GM12878 (cell line): Measurements from ENCODE around the gene TSPEAR. TPM values are rescaled to one million over a fixed set of nuclear protein-coding genes. Genes with fewer than 3 reads are reported as not detected.

Source experiments
- ATAC-seq: fragments of 200-7000 bp; cut with Tn5 transposase; 3 replicates; pipeline ENCODE4 v1.9.1; 2020; ENCODE audit warnings: mild to moderate bottlenecking, moderate library complexity
- BruUV-seq: library from RNA; stranded (reverse); fragments of 400-500 nt; replicated peaks from 2 replicates; lab custom pipeline; 2021; lab: Mats Ljungman, UMichigan
- CTCF ChIA-PET: fragments of 300-600 bp; sonication (Branson Sonifier 250); formaldehyde crosslinking; extraction: SDS; loops from one replicate; lab custom pipeline; 2021; ENCODE audit warnings: inconsistent platforms; lab: Yijun Ruan, JAX
- POLR2A ChIA-PET: fragments of 350-600 bp; formaldehyde crosslinking; extraction: SDS; loops from one replicate; lab custom pipeline; 2021; ENCODE audit warnings: inconsistent platforms; lab: Charles Lee
- RAD21 ChIA-PET: fragments of 300-600 bp; sonication (Branson Sonifier 250); formaldehyde crosslinking; loops from one replicate; lab custom pipeline; 2023; ENCODE audit warnings: antibody characterized with exemption; ENCODE audit not compliant: unreplicated experiment; lab: Charles Lee
- SMC1A ChIA-PET: fragments of 300-600 bp; sonication (Branson Sonifier 250); formaldehyde crosslinking; loops from one replicate; lab custom pipeline; 2023; ENCODE audit not compliant: unreplicated experiment, uncharacterized antibody; lab: Charles Lee
- DNase-seq: peaks from one replicate; pipeline ENCODE4 v3.0.0-alpha.2; 2011; ENCODE audit warnings: low read depth, low spot score
- FAIRE-seq: peaks from 3 replicates; lab custom pipeline; 2011; peaks lifted over from hg19 to GRCh38; lab: Jason Lieb, UNC
- H2AFZ ChIP-seq: 2 replicates; pipeline ENCODE4 v1.6.0; 2011; ENCODE audit warnings: low read depth, low read length, control low read depth; ENCODE audit not compliant: control insufficient read depth
- H3K27ac ChIP-seq: 2 replicates; pipeline ENCODE4 v1.5.1; 2011; ENCODE audit warnings: control low read depth; ENCODE audit not compliant: control insufficient read depth, insufficient read depth
- H3K27me3 ChIP-seq, 2 experiments: replicated peaks in 1 of 2; 2 replicates each; pipeline versions ENCODE4 v1.6.0 to v1.6.1; 2011; ENCODE audit warnings: low read length in 1 of 2; ENCODE audit not compliant: control insufficient read depth in 2 of 2, insufficient read depth in 2 of 2
- H3K36me3 ChIP-seq, 2 experiments: 2 replicates each; pipeline ENCODE4 v1.5.1; 2011; ENCODE audit warnings: low read length in 1 of 2; ENCODE audit not compliant: control insufficient read depth in 2 of 2, insufficient read depth in 2 of 2
- H3K4me1 ChIP-seq: 2 replicates; pipeline ENCODE4 v1.6.1; 2011; ENCODE audit warnings: mild to moderate bottlenecking, low read length, moderate library complexity, mixed read lengths; ENCODE audit not compliant: control insufficient read depth, insufficient read depth
- H3K4me2 ChIP-seq: 2 replicates; pipeline ENCODE4 v1.6.0; 2011; ENCODE audit warnings: control low read depth; ENCODE audit not compliant: control insufficient read depth, insufficient read depth
- H3K4me3 ChIP-seq: fragments of 200-600 bp; sonication (generic); 2 replicates; pipeline ENCODE4 v1.5.1; 2016
- H3K79me2 ChIP-seq: 2 replicates; pipeline ENCODE4 v1.6.0; 2011; ENCODE audit warnings: low read length; ENCODE audit not compliant: control insufficient read depth, insufficient read depth
- H3K9ac ChIP-seq: 2 replicates; pipeline ENCODE4 v1.8.0; 2011; ENCODE audit warnings: low read length, control low read depth, mixed read lengths; ENCODE audit not compliant: control insufficient read depth, insufficient read depth
- H3K9me3 ChIP-seq: replicated peaks from 3 replicates; pipeline ENCODE4 v1.5.1; 2011; ENCODE audit warnings: mild to moderate bottlenecking, low read length; ENCODE audit not compliant: control insufficient read depth, insufficient read depth
- H4K20me1 ChIP-seq: 2 replicates; pipeline ENCODE4 v1.6.0; 2011; ENCODE audit not compliant: control insufficient read depth, insufficient read depth
- CBX3 ChIP-seq: fragments of 200-600 bp; sonication (generic); IDR thresholded peaks from 2 replicates; pipeline ENCODE4 v1.6.1; 2016; ENCODE audit warnings: low read depth, borderline replicate concordance
- HDAC2 ChIP-seq: fragments of 200-600 bp; sonication (generic); IDR thresholded peaks from 2 replicates; pipeline ENCODE4 v1.6.1; 2017
- MYB ChIP-seq: fragments of 150-350 bp; IDR thresholded peaks from 2 replicates; pipeline ENCODE4 v1.6.1; 2014; ENCODE audit warnings: mild to moderate bottlenecking, low read depth, low read length, borderline replicate concordance
- MYC ChIP-seq: IDR thresholded peaks from 2 replicates; pipeline ENCODE4 v1.6.1; 2011; ENCODE audit warnings: mild to moderate bottlenecking, low read length, moderate library complexity, inconsistent platforms; ENCODE audit not compliant: insufficient read depth, insufficient replicate concordance, insufficient read length, severe bottlenecking
- RUNX3 ChIP-seq: IDR thresholded peaks from 2 replicates; pipeline ENCODE4 v1.6.1; 2012; ENCODE audit warnings: low read length, inconsistent platforms
- WGBS: methylation state at CpG from one replicate; pipeline ENCODE4 v1.1.6; 2016; ENCODE audit warnings: low lambda C conversion rate; ENCODE audit not compliant: insufficient replicate concordance, insufficient coverage; ENCODE audit errors: missing lambda C conversion rate; 5-methylcytosine and 5-hydroxymethylcytosine counted together
- in situ Hi-C: fragments of 300-500 bp; cut with MboI; formaldehyde crosslinking; loops from 9 replicates; pipeline ENCODE4 v1.14.3; 2018; ENCODE audit warnings: mixed read lengths
- intact Hi-C: fragments of 100-400 bp; cut with micrococcal nuclease; formaldehyde crosslinking; loops from one replicate; pipeline ENCODE4 v1.14.2; 2022; ENCODE audit not compliant: unreplicated experiment
- polyA plus RNA-seq, 11 experiments: library from polyadenylated mRNA; depleted of rRNA in 4 of 11; unstranded in 6 of 11; stranded (reverse) in 5 of 11; fragments of >200 nt; fragmentation: Nextera tagmentation in 4 of 11; fragmentation: Illumina TruSeq in 1 of 11; extraction: Ambion mirVana in 4 of 11; extraction: Trizol in 1 of 11; gene quantifications; 1 replicate in 1 of 11; 2 replicates in 10 of 11; pipeline versions ENCODE4 v1.2.1 to v1.2.3, GENCODE V29; 2011 to 2016; ENCODE audit warnings: inconsistent platforms in 2 of 11, missing spikeins in 2 of 11, low read depth in 1 of 11
- total RNA-seq, 4 experiments: library from RNA; depleted of rRNA in 3 of 4; stranded (reverse); fragments of >200 nt in 3 of 4; fragmentation: Illumina TruSeq in 1 of 4; extraction: Trizol in 1 of 4; gene quantifications; 2 replicates each; pipeline versions ENCODE4 v1.2.1 to v1.2.3, GENCODE V29; 2013 to 2021
- TF ChIP-seq, protein P1 (sequence below): fragments of 450-650 bp; formaldehyde crosslinking; IDR thresholded peaks from 2 replicates; pipeline ENCODE4 v1.5.0; 2022; ENCODE audit warnings: mild to moderate bottlenecking, missing genetic modification characterization
- TF ChIP-seq, protein P2 (sequence below): IDR thresholded peaks from 2 replicates; pipeline ENCODE4 v1.6.1; 2011; ENCODE audit warnings: borderline replicate concordance, low read depth, mild to moderate bottlenecking, moderate library complexity, mixed read lengths, low read length; ENCODE audit not compliant: insufficient read depth; ENCODE audit errors: extremely low read length
- TF ChIP-seq, protein P3 (sequence below), 3 experiments: IDR thresholded peaks in 2 of 3; conservative IDR thresholded peaks in 1 of 3; 2 replicates each; pipeline ENCODE4 v1.5.1; 2011; ENCODE audit warnings: low read depth in 3 of 3, low read length in 3 of 3, mild to moderate bottlenecking in 3 of 3, control low read depth in 2 of 3, moderate library complexity in 2 of 3, inconsistent platforms in 1 of 3, mixed read lengths in 1 of 3; ENCODE audit not compliant: control insufficient read depth in 2 of 3, insufficient read depth in 1 of 3; ENCODE audit errors: extremely low read depth in 1 of 3

TSPEAR gene
- total and polyA plus RNA-seq, 10 of the 15 experiments (the other 5 are each of a cell fraction or from before 2014, with no cell fraction given): not detected

DNA sequence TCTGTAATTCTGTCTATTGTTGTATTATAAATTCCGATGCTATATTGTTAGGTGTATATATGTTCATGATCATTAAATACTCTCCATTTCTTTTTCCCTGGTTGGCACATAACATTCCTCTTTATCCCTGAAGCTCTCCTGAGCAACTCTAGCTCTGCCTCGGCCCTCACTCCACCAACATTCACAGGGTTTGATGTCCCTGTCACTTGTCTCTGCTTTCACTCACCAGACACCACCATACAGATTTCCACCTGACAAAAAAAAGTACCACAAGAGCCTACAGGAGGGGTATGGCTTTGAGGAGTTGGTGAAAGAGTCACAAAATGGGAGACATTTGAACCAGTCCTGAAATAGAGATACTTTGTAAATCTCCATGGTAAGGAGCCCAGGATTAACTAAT, 8.8 kb upstream of the TSPEAR start (continued):
- TF ChIP-seq, protein P1, sequence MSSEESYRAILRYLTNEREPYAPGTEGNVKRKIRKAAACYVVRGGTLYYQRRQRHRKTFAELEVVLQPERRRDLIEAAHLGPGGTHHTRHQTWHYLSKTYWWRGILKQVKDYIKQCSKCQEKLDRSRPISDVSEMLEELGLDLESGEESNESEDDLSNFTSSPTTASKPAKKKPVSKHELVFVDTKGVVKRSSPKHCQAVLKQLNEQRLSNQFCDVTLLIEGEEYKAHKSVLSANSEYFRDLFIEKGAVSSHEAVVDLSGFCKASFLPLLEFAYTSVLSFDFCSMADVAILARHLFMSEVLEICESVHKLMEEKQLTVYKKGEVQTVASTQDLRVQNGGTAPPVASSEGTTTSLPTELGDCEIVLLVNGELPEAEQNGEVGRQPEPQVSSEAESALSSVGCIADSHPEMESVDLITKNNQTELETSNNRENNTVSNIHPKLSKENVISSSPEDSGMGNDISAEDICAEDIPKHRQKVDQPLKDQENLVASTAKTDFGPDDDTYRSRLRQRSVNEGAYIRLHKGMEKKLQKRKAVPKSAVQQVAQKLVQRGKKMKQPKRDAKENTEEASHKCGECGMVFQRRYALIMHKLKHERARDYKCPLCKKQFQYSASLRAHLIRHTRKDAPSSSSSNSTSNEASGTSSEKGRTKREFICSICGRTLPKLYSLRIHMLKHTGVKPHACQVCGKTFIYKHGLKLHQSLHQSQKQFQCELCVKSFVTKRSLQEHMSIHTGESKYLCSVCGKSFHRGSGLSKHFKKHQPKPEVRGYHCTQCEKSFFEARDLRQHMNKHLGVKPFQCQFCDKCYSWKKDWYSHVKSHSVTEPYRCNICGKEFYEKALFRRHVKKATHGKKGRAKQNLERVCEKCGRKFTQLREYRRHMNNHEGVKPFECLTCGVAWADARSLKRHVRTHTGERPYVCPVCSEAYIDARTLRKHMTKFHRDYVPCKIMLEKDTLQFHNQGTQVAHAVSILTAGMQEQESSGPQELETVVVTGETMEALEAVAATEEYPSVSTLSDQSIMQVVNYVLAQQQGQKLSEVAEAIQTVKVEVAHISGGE (CRISPR knock-in tag): no peak
- TF ChIP-seq HDAC2 (no peak), CBX3 (no peak), MYB (no peak), MYC (no peak), RUNX3 (no peak)
- TF ChIP-seq, all 136 proteins: peak for 0

DNA sequence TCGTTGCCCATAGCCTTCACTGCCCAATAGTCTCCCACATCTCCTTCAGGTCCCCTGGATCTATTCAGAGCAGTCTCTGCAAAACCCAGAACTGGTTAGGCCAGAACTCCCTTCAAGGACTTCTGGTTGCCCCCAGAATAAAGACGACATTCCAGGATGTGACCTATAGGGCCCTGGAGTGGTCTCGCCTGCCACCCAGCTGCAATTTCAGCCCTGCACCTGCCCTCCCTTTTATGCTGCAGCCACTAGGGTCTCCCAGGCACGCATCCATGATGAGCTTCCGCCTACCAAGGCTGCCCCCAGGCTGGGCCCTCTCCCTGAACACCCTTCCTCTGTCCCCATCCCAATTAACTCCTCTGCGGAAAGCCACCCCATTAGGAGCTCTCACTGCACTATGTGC, 7.2 kb upstream of the TSPEAR start:
- no peak overlapping the region for H3K27ac ChIP-seq
- in situ Hi-C loops (no loop called here), intact Hi-C loops (no loop called here)
- CTCF ChIA-PET: interaction anchor here (1.2 kb wide), 1 partner anchor 214 kb away, joined by 5 read pairs; no protein-coding TSS in a partner anchor
- peaks cover 0 to 3% of the 10 kb centered on the region in 2 experiments; a peak in 3 of 4 replicates for H3K27me3 ChIP-seq
- H4K20me1 ChIP-seq: no peaks in the 10 kb centered on the region
- no TSS peak for BruUV-seq
- H3K36me3 ChIP-seq: no peaks in the 10 kb centered on the region
- no peaks in the 10 kb centered on the region; the same call in 2 of the 3 replicates for H3K9me3 ChIP-seq
- DNase-seq (no peak), FAIRE-seq (no peak), ATAC-seq (no peak)
- SMC1A ChIA-PET: no interaction called here
- no peak overlapping the region for H3K4me2 ChIP-seq
- H2AFZ ChIP-seq: no peak overlapping the region
- H3K4me3 ChIP-seq: no peak overlapping the region
- TF ChIP-seq, protein P2, sequence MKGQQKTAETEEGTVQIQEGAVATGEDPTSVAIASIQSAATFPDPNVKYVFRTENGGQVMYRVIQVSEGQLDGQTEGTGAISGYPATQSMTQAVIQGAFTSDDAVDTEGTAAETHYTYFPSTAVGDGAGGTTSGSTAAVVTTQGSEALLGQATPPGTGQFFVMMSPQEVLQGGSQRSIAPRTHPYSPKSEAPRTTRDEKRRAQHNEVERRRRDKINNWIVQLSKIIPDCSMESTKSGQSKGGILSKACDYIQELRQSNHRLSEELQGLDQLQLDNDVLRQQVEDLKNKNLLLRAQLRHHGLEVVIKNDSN: no peak
- TF ChIP-seq, protein P3, sequence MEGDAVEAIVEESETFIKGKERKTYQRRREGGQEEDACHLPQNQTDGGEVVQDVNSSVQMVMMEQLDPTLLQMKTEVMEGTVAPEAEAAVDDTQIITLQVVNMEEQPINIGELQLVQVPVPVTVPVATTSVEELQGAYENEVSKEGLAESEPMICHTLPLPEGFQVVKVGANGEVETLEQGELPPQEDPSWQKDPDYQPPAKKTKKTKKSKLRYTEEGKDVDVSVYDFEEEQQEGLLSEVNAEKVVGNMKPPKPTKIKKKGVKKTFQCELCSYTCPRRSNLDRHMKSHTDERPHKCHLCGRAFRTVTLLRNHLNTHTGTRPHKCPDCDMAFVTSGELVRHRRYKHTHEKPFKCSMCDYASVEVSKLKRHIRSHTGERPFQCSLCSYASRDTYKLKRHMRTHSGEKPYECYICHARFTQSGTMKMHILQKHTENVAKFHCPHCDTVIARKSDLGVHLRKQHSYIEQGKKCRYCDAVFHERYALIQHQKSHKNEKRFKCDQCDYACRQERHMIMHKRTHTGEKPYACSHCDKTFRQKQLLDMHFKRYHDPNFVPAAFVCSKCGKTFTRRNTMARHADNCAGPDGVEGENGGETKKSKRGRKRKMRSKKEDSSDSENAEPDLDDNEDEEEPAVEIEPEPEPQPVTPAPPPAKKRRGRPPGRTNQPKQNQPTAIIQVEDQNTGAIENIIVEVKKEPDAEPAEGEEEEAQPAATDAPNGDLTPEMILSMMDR (IDR thresholded peaks at IDR 0.05 in 2 of 3, conservative IDR thresholded peaks at IDR 0.05 in 1 of 3; ENCODE audit: control insufficient read depth in 2 of 3, extremely low read depth in 1 of 3, insufficient read depth in 1 of 3, low read depth in 3 of 3, low read length in 3 of 3): peak in 1 of 3 experiments; percentile 15; a peak in 1 of 6 replicates
- no peaks in the 10 kb centered on the region for H3K4me1 ChIP-seq
- 16% methylated on average over 6 of the region's 6 CpGs for WGBS
- POLR2A ChIA-PET: no interaction called here
- RAD21 ChIA-PET: interaction anchor here (1.7 kb wide), 1 partner anchor 24 kb away, joined by 4 read pairs; no protein-coding TSS in a partner anchor
- no peak overlapping the region for H3K9ac ChIP-seq
- H3K79me2 ChIP-seq: no peaks in the 10 kb centered on the region
